Measurements from ENCODE around the gene WDR59. TPM values are rescaled to one million over a fixed set of nuclear protein-coding genes. Genes with fewer than 3 reads are reported as not detected.

WDR59 gene
- polyA plus RNA-seq, 2 of the 4 experiments (the other 2 are of a cell fraction), result 33.4 to 52.2 TPM

GRCh38 chr16:74929636-74930035 is 55.3 kb downstream of the WDR59 start:
- TF ChIP-seq FOSB (CRISPR knock-in tag; IDR thresholded peaks at IDR 0.05) (no peak), TFCP2L1 (CRISPR knock-in tag; IDR thresholded peaks at IDR 0.05) (no peak), POLR2A (IDR thresholded peaks at IDR 0.05; ENCODE audit: low read length) (no peak), POLR2AphosphoS2 (conservative IDR thresholded peaks at IDR 0.05; ENCODE audit: low read length) (no peak), RFX5 (IDR thresholded peaks at IDR 0.05) (no peak), JUN (IDR thresholded peaks at IDR 0.05) (no peak), CHD4 (IDR thresholded peaks at IDR 0.05; ENCODE audit: borderline replicate concordance) (no peak), RARB (CRISPR knock-in tag; IDR thresholded peaks at IDR 0.05) (no peak), GATA3 (IDR thresholded peaks at IDR 0.05; ENCODE audit: borderline replicate concordance) (no peak), NR3C1 (IDR thresholded peaks at IDR 0.05) (no peak), CTCF (IDR thresholded peaks at IDR 0.05) (no peak)
- TF ChIP-seq, protein P1, sequence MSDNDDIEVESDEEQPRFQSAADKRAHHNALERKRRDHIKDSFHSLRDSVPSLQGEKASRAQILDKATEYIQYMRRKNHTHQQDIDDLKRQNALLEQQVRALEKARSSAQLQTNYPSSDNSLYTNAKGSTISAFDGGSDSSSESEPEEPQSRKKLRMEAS (IDR thresholded peaks at IDR 0.05), result no peak
- TF ChIP-seq, protein P2, sequence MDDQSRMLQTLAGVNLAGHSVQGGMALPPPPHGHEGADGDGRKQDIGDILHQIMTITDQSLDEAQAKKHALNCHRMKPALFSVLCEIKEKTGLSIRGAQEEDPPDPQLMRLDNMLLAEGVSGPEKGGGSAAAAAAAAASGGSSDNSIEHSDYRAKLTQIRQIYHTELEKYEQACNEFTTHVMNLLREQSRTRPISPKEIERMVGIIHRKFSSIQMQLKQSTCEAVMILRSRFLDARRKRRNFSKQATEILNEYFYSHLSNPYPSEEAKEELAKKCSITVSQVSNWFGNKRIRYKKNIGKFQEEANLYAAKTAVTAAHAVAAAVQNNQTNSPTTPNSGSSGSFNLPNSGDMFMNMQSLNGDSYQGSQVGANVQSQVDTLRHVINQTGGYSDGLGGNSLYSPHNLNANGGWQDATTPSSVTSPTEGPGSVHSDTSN (IDR thresholded peaks at IDR 0.05), result no peak
- Histone ChIP-seq H3K4me2 (no peak overlapping the region), H3K4me3 (no peak overlapping the region), H3K27ac (no peak overlapping the region), H3K4me1 (no peaks in the 10 kb centered on the region), H3K9me3 (no peaks in the 10 kb centered on the region)
- FAIRE-seq (no peak), ATAC-seq (no peak), DNase-seq (ENCODE audit: low read depth in 1 of 2, low spot score in 1 of 2) (no peak)
- ChIA-PET CTCF (interaction anchor here (0.8 to 1.4 kb wide), 2 partner anchors 67 to 69 kb away, joined by 3 read pairs; no protein-coding TSS in a partner anchor), POLR2A (no interaction called here)
- 89% methylated on average over 2 of the region's 2 CpGs for WGBS (ENCODE audit: missing lambda C conversion rate)

DNA sequence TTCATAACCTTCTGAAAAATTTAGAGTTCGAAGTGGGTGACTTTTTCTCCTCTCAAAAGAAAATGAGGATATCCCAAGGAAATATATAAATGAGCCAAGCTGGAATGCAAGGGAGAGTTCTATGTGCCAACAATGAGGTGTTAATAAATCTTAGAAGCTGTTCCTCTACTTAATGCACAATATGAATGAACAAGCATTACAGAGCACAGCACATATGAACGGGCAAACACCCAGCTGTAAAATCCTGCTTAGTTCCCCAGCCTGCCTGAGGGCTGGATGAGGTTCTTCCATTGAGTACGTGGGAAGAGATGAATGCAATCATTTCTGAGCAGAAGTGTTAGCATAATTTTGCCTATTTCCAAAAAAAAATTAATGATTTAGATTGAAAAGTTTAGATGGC is 58.1 kb downstream of the WDR59 start:
- FAIRE-seq (no peak), DNase-seq (ENCODE audit: low read depth in 1 of 2, low spot score in 1 of 2) (no peak), ATAC-seq (no peak)
- TF ChIP-seq, protein P1 (IDR thresholded peaks at IDR 0.05), result no peak
- TF ChIP-seq FOSB (CRISPR knock-in tag; IDR thresholded peaks at IDR 0.05) (no peak), PHF8 (IDR thresholded peaks at IDR 0.05; ENCODE audit: borderline replicate concordance, low read depth) (no peak), SREBF2 (IDR thresholded peaks at IDR 0.05) (no peak), FOXS1 (CRISPR knock-in tag; IDR thresholded peaks at IDR 0.05) (no peak), ELK1 (IDR thresholded peaks at IDR 0.05; ENCODE audit: low read depth, low read length) (no peak), FOSL2 (IDR thresholded peaks at IDR 0.05) (no peak), FOSL2 (CRISPR knock-in tag; IDR thresholded peaks at IDR 0.05) (no peak)
- ChIA-PET POLR2A (no interaction called here), CTCF (interaction anchor here (0.7 kb wide), 1 partner anchor 64 kb away, joined by 3 read pairs; no protein-coding TSS in a partner anchor)
- Histone ChIP-seq H3K27ac (no peak overlapping the region), H3K4me1 (no peaks in the 10 kb centered on the region), H3K4me3 (no peak overlapping the region), H3K9me3 (no peaks in the 10 kb centered on the region), H3K4me2 (no peak overlapping the region)
- 87% methylated on average over 3 of the region's 3 CpGs for WGBS (ENCODE audit: missing lambda C conversion rate)

- ATAC-seq, result no peak
- CTCF ChIA-PET, result no interaction called here
- no peak for TF ChIP-seq TP53 (CRISPR knock-in tag; IDR thresholded peaks at IDR 0.05)
- TF ChIP-seq CBX2 (IDR thresholded peaks at IDR 0.05; ENCODE audit: borderline replicate concordance, low read depth), result no peak
- no peak for TF ChIP-seq RCOR1 (IDR thresholded peaks at IDR 0.05; ENCODE audit: low read depth, low read length)
- no peak for TF ChIP-seq ZFP36 (IDR thresholded peaks at IDR 0.05; ENCODE audit: borderline replicate concordance, partially characterized antibody)
- no peak for TF ChIP-seq NFE2L2 (conservative IDR thresholded peaks at IDR 0.05; ENCODE audit: low read length)
- TF ChIP-seq CTCF (IDR thresholded peaks at IDR 0.05), result no peak
- no peak for TF ChIP-seq GATA3 (IDR thresholded peaks at IDR 0.05; ENCODE audit: borderline replicate concordance)
- no peak for TF ChIP-seq ZNF302 (CRISPR knock-in tag; IDR thresholded peaks at IDR 0.05)
- TF ChIP-seq MYC (IDR thresholded peaks at IDR 0.05; ENCODE audit: borderline replicate concordance, low read length), result no peak
- TF ChIP-seq, protein P3, sequence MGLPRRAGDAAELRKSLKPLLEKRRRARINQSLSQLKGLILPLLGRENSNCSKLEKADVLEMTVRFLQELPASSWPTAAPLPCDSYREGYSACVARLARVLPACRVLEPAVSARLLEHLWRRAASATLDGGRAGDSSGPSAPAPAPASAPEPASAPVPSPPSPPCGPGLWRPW (IDR thresholded peaks at IDR 0.05), result no peak
- no peak for TF ChIP-seq HOXA7 (CRISPR knock-in tag; IDR thresholded peaks at IDR 0.05)
- no peak for TF ChIP-seq ESRRA (IDR thresholded peaks at IDR 0.05; ENCODE audit: borderline replicate concordance, low read length)
These were observed 61.0 kb downstream of the WDR59 start for GRCh38 chr16:74923766-74924460.

More at GRCh38 chr16:74923766-74924460, 61.0 kb downstream of the WDR59 start:
- POLR2A ChIA-PET, result no interaction called here
- Histone ChIP-seq H3K4me2 (no peak overlapping the region), H3K9me3 (no peaks in the 10 kb centered on the region), H3K27ac (no peak overlapping the region), H3K4me3 (no peak overlapping the region), H3K4me1 (no peaks in the 10 kb centered on the region)
- 91% methylated on average over 10 of the region's 10 CpGs for WGBS (ENCODE audit: missing lambda C conversion rate)
- DNase-seq (ENCODE audit: low read depth in 1 of 2, low spot score in 1 of 2) (no peak), FAIRE-seq (no peak)
